ENCODE measurements around the gene ZDHHC13.

ZDHHC13 gene

DNA sequence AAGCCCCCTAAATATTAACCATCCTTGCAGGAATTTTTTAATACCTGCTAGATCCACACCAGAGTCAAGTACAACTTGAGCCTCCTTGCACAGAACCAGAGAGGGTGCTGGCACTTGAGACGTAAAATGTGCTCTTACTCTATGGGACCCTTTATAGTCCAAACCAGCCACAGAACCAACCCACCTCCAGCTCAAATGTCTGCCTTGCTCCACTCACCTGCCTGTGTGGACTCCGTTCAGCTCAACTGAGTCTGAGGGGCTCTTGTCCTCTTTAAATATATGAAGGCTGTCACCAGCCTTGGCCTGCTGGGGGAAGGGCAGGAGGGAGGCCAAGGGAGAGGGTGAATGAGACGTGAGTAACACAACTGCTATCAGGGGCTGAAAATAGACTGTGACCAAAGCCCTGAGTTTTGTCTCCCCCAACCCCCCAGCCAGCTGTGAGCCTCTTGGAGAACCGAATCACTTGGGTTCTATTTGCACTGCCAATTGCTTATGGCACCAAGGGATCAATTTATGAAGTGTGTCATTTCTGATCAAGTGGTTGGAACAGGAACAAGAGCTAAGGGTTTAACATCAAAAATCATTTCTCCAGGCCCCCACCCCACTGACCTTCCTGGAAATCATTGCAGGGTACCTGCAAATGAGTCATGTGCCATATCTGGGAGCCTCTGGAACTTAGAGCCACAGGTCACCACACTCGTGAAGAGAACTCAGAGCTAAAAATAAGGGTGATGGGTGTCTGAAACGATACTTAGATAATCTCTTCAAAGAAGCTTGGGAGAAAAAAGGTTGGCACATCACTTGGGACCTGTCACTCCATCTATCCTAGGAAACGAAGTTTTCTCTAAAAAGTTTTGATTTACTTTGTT is 85.0 kb downstream of the ZDHHC13 start, which contains the start of gene CSRP3:
CSRP3 (minus strand) TSS at position 247 of the 869 bp plus-strand sequence. CDS start 9,535 bp downstream, outside the sequence.
- DNase-seq (ENCODE audit: low read depth in 3 of 3), result no peak

DNA sequence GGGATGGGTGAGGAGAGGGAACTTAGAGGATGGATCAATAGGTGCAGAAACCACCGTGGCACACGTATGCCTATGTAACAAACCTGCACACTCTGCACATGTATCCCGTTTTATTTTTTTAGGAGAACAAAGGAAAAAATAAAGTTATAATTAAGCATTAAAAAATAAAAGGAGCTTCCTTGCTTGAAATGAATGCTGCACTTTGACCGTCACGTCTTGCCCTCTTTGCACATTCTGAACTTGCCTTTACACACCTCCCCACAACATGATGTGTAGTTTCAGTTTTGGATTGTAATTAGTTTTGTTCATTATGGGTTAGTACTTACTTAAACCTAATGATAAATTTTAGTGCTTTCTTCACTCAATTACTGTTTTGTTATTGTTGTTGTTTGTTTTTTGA is 87.9 kb downstream of the ZDHHC13 start:
- DNase-seq (ENCODE audit: low read depth in 3 of 3), result no peak

DNA sequence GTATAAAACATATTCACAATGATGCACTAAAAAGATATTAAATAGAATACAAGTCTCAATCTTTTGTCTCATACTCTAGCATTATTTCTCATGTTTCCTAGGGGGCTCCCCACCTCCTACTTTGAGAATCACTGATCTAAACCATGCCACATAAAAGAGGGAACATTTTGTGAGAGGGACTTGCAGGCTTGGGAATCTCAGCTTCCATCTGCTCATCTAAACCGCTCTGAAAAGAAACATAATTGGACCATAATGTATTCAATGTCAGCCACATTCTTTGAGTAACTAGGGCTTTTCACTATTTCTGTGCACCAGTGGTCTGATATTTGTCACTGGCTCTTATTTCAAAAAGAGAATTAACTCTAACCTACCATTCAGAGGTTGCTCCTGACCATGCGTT is 91.2 kb downstream of the ZDHHC13 start:
- DNase-seq (ENCODE audit: low read depth in 3 of 3), result no peak

DNA sequence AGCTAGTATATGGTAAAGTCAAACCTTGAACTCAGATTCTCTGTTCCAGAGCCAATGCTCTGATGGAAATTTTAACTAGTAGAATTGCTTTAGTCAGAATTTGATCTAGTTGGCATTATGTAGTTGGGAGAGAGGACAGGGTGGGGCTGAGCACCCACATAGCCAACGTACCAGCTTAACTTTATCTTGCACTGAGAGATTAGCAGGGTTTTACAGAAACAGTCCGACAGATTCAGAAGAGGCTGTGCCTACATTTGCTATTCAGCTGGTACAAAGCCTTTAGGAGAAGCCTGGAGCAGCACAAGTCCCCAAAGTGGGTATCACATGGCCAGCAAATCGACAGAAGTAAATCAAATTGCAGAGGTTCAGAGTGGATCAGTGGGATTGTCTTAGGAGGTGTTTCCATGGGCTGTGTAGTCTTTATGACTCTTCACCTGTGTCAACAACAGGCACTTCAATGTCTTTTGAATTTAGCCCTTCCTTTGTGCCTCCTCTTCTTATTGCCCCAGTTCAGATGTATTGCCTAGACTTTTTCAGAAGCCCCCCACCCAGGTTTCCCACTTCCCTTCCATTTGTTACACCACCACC is 92.1 kb downstream of the ZDHHC13 start:
- no peak for DNase-seq (ENCODE audit: low read depth in 3 of 3)

DNA sequence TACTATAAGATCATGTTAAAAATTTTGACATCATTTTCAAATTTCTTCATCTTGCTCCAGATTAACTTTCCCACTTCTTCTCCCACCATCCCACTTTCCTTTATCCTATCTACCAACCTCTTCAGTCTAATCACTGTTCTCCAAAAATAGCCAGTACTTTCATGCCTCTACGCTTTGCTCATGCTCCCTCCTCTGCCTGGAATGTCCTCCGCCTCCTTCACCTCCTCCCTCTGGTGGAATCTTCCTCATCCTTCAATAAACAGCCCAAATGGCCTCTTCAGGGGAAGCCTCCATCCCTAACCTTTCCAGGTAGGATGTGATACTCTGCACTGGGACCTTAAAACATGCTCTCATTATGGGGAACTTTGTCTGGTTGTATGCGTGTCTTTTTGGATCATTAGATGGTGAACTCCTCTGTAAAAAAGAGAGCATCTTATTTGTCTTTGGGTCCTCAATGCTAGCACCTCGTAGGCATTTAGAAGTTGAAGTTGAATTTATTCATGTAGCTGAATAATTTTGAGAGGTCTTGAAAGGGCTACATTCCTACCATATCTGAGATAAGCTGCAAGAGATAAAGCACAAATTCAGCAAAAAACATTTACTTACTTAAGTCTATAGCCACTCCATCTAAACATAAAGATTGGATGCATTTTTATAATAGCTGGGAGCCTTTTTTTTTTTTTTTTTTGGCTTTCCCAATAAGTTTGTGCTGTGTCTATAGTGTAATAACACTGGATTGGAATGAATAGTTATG is 92.8 kb downstream of the ZDHHC13 start:
- no peak for DNase-seq (ENCODE audit: low read depth in 3 of 3)

DNA sequence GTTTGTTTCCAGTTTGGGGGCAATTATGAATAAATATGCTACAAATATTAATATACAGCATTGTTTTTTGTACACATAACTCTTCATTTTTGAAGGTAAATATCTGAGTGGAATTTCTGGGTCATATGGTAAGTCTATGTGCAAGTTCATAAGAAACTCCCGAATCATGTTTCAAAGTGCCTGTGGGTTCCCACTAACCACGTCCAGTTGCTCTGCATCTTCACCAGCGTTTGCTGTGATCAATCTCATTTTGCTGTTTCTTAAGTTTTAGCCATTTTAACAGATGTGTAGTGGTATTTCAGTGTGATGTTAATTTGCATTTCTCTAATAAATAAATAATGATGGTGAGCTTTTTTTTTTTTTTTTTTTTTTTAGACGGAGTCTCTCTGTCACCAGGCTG is 99.1 kb downstream of the ZDHHC13 start:
- DNase-seq (ENCODE audit: low read depth in 3 of 3), result no peak

DNA sequence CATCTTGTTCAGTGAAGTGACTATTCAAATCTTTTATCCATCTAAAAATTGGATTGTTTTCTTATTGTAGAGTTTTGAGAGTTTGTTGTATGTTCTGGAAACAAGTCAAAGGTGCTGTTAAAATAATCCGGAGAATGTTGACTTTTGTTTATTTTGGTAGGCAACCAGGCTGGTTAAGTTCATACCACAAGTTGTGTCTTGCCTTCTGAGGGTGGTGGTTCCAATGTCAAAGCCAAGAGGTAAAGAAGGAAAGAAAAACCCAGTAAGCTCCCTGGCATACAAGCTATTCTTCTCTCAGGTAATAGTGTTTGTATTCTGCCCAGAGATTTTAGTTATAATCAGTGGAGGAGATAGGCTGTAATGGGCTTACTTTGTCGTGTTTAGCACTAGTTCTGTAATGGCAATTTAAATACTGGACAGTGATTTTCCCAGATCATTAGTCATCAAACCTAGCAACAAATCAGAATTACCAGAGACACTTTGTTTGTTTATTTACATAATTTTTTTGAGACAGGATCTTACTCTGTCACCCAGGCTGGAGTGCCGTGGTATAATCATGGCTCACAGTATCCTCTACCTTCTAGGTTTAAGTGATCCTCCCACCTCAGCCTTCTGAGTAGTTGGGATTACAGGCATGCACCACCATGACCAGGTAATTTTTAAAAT is 99.9 kb downstream of the ZDHHC13 start:
- DNase-seq (ENCODE audit: low read depth in 3 of 3), result no peak

DNA sequence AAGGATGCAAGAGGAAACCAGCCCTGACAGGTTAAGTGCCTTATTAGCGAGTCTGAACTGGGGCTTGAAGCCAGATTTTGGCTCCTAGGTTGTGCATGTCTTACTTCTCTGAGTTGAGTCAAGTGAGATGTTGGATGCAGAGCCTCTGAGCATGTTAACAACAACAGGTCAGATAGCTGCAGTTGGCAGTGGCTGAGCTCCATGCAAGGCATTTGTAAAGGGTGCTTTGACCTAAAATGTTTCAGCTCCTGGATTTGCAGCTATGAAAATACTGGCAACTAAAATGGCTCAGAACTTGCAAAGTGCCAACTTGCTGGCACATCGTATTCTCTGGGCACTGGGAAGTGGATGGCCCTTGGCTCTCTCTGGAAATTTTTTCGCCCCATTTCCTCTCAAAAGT is 101.2 kb downstream of the ZDHHC13 start:
- no peak for DNase-seq (ENCODE audit: low read depth in 3 of 3)

DNA sequence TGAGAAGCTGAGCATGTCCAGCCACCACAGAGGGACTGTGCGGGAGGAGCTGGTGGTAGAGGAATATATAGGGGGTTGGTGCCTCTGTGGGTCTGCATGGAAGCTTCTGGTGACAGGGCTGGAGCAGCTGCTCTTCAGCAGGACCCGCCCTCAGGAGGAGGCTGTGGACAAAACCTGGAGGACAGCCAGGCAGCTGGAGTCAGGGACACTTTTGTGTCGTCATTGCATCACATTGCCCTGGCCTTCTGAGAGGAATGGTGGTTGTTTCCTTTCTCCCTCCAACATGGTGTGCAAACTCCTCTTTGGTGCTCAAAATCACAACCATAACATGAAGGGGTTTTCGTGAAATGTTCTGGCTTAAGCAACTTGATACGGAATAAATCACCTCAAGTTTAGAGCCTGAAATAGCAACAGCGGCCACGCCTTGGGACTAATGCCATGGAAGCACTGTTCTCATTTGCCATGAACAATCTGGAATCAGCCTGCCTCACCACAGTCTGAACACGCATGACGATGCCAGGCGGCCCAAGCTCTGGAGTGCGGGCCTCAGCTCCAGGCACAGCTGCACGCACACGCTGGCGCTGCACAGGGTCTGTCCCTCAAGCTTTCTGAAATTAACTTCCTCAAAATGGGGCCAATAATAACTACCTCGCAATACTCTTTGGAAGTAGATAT is 102.0 kb downstream of the ZDHHC13 start:
- DNase-seq (ENCODE audit: low read depth in 3 of 3), result no peak

DNA sequence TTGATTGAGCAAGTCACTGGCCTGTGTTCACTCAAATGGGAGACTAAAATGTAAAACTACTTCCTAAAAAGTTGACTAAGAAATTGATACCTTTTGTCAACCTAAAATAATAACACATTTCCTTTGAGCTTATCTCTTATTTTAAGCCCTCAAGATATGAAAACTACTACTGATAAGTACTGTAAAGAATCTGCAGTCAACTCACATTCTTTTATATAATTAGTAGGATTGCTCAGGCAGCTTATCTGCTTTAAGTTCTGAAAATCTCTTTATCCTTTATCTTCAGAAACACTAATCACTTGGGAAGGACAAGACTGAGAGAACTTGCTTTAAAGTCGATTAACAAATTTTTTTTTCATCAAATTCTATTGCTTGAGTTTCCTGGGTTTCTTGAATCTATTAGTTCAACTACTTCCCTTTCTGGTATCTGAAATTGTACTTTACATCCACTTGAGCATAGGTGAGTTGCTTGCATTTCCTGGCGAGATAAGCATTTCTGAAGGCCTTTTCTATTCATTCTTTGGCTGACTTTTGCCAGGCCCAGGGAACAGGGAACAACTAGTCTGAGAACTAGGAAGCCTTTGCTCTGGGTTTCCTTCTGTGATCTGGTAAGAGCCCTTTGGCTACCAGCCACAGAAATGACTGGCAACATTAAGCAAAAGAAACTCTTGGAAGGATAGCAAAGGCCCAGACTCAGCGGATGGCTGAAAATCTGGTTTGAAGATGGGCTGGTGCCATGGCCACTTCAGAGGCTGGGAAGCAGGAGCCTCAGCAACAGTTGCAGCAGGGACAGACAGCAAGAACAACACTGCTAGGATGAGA is 104.1 kb downstream of the ZDHHC13 start:
- no peak for DNase-seq (ENCODE audit: low read depth in 3 of 3)

DNA sequence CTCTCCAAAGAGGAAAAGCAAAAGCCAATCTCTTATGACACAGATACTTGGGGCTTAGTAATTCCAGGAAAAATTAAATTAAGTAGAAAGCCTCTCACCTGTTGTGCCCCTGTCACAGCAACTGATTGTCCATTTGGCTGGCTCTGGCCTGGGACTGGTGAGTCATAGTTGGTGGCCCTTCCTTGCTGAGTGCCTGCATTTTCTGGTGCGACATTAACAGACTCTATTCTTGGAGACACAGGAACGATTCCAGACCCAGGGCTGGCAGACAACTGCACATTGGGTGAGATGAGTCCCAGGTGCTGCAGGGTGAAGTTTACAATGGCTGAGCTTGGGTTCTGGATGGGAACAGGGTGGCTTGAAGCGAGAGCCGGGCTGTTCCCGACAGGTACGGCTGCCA is 108.2 kb downstream of the ZDHHC13 start:
- DNase-seq (ENCODE audit: low read depth in 3 of 3), result no peak

DNA sequence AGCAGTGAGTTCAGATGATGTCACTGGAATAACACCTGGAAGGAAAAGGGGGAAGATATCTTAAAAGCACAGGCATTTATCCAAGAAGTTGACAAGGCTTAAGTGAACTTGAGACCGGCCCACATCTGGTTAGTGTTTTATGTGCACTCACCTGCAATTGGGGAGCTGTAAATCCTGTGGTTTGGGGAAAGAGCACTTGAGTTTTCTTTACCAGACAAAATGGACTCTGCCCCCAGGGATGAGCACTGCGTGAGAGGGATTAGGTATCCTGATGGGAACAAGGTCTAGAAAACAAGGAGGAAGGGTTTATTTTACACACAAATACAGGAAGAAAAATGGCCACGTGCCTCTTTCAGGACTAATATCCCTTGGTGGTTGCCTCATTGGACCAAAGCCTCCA is 108.6 kb downstream of the ZDHHC13 start:
- DNase-seq (ENCODE audit: low read depth in 3 of 3), result no peak

Measured in stimulated activated CD4-positive, alpha-beta T cell treated with anti-CD3 and anti-CD28 coated beads, TNF-alpha, amount 100 ng/mL, for 24 hours (primary cell).